ENCODE data around the gene RAMP2.

- TF ChIP-seq, protein P1, sequence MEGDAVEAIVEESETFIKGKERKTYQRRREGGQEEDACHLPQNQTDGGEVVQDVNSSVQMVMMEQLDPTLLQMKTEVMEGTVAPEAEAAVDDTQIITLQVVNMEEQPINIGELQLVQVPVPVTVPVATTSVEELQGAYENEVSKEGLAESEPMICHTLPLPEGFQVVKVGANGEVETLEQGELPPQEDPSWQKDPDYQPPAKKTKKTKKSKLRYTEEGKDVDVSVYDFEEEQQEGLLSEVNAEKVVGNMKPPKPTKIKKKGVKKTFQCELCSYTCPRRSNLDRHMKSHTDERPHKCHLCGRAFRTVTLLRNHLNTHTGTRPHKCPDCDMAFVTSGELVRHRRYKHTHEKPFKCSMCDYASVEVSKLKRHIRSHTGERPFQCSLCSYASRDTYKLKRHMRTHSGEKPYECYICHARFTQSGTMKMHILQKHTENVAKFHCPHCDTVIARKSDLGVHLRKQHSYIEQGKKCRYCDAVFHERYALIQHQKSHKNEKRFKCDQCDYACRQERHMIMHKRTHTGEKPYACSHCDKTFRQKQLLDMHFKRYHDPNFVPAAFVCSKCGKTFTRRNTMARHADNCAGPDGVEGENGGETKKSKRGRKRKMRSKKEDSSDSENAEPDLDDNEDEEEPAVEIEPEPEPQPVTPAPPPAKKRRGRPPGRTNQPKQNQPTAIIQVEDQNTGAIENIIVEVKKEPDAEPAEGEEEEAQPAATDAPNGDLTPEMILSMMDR (conservative IDR thresholded peaks at IDR 0.05; ENCODE audit: low read depth, low read length) = no peak
- TF ChIP-seq MAZ (IDR thresholded peaks at IDR 0.05; ENCODE audit: borderline replicate concordance, low read depth, low read length) (peak; percentile 50; the same call in 1 of the 2 replicates), POLR2A (IDR thresholded peaks at IDR 0.05; ENCODE audit: low read depth, low read length) (no peak), NFE2L2 (IDR thresholded peaks at IDR 0.05; ENCODE audit: low read depth, low read length) (no peak), BHLHE40 (IDR thresholded peaks at IDR 0.05; ENCODE audit: low read depth, low read length) (peak; percentile 33; the same call in 1 of the 2 replicates), CEBPB (IDR thresholded peaks at IDR 0.05; ENCODE audit: low read depth, low read length) (peak; percentile 97), USF2 (IDR thresholded peaks at IDR 0.05; ENCODE audit: low read depth, low read length) (no peak), SMC3 (IDR thresholded peaks at IDR 0.05; ENCODE audit: low read depth, low read length) (no peak), RAD21 (IDR thresholded peaks at IDR 0.05; ENCODE audit: low read length) (no peak), RFX5 (IDR thresholded peaks at IDR 0.05; ENCODE audit: low read depth, low read length) (no peak), FOS (IDR thresholded peaks at IDR 0.05; ENCODE audit: low read depth, low read length) (peak; percentile 67), MAFK (IDR thresholded peaks at IDR 0.05; ENCODE audit: low read depth, low read length) (no peak), CHD1 (IDR thresholded peaks at IDR 0.05; ENCODE audit: low read depth, low read length) (no peak), MXI1 (IDR thresholded peaks at IDR 0.05; ENCODE audit: borderline replicate concordance, low read depth, low read length) (peak; percentile 66; the same call in 1 of the 2 replicates)
Measured at GRCh38 chr17:42809250-42809649, 48.2 kb downstream of the RAMP2 start.
